HepG2 (cell line): ENCODE results near the gene SAMD14. TPM values are rescaled to one million over a fixed set of nuclear protein-coding genes. Genes with fewer than 3 reads are reported as not detected.

Source experiments
- DMAP1 ChIP-seq: IDR thresholded peaks from 2 replicates; pipeline ENCODE4 v1.6.1; 2016
- FOSL2 ChIP-seq: sonication (generic); formaldehyde crosslinking; IDR thresholded peaks from 2 replicates; pipeline ENCODE4 v1.4.0; 2020; ENCODE audit warnings: missing genetic modification reagents
- MTA3 ChIP-seq: sonication (generic); formaldehyde crosslinking; IDR thresholded peaks from 2 replicates; pipeline ENCODE4 v1.4.0; 2020; ENCODE audit warnings: missing genetic modification reagents
- MTF1 ChIP-seq: sonication (generic); formaldehyde crosslinking; IDR thresholded peaks from 2 replicates; pipeline ENCODE4 v1.5.0; 2020; ENCODE audit warnings: missing genetic modification reagents
- POLR2AphosphoS5 ChIP-seq: IDR thresholded peaks from 2 replicates; pipeline ENCODE4 v1.6.1; 2012; ENCODE audit warnings: low read depth, low read length
- TCF7L2 ChIP-seq: IDR thresholded peaks from 2 replicates; pipeline ENCODE4 v1.6.1; 2011; ENCODE audit warnings: mild to moderate bottlenecking, low read depth, low read length, moderate library complexity
- WIZ ChIP-seq: sonication (generic); formaldehyde crosslinking; IDR thresholded peaks from 2 replicates; pipeline ENCODE4 v1.5.1; 2020; ENCODE audit warnings: mild to moderate bottlenecking, missing genetic modification reagents
- ZFAT ChIP-seq: sonication (generic); formaldehyde crosslinking; conservative IDR thresholded peaks from 2 replicates; pipeline ENCODE4 v1.8.1; 2023; ENCODE audit warnings: missing genetic modification reagents, inconsistent platforms
- ZNF235 ChIP-seq: sonication (generic); formaldehyde crosslinking; IDR thresholded peaks from 2 replicates; pipeline ENCODE4 v1.8.1; 2023; ENCODE audit warnings: mild to moderate bottlenecking, missing genetic modification reagents, borderline replicate concordance
- ZNF335 ChIP-seq: sonication (generic); formaldehyde crosslinking; IDR thresholded peaks from 2 replicates; pipeline ENCODE4 v1.4.0; 2020; ENCODE audit warnings: missing genetic modification reagents
- ZNF33A ChIP-seq: sonication (generic); formaldehyde crosslinking; IDR thresholded peaks from 2 replicates; pipeline ENCODE4 v1.5.1; 2020; ENCODE audit warnings: missing genetic modification reagents, mild to moderate bottlenecking, moderate library complexity, borderline replicate concordance
- ZNF589 ChIP-seq: sonication (generic); formaldehyde crosslinking; conservative IDR thresholded peaks from 2 replicates; pipeline ENCODE4 v1.8.0; 2022; ENCODE audit warnings: mild to moderate bottlenecking, moderate library complexity, missing genetic modification reagents
- ZNF674 ChIP-seq: sonication (generic); formaldehyde crosslinking; IDR thresholded peaks from 2 replicates; pipeline ENCODE4 v1.5.0; 2020; ENCODE audit warnings: low read depth, mild to moderate bottlenecking, missing genetic modification reagents
- ZNF709 ChIP-seq: sonication (generic); formaldehyde crosslinking; IDR thresholded peaks from 2 replicates; pipeline ENCODE4 v1.5.0; 2020; ENCODE audit warnings: mild to moderate bottlenecking, missing genetic modification reagents
- ZNF766 ChIP-seq: sonication (generic); formaldehyde crosslinking; IDR thresholded peaks from 2 replicates; pipeline ENCODE4 v1.5.0; 2020; ENCODE audit warnings: missing genetic modification reagents, borderline replicate concordance
- ZNF768 ChIP-seq: sonication (generic); formaldehyde crosslinking; IDR thresholded peaks from 2 replicates; pipeline ENCODE4 v1.4.0; 2020; ENCODE audit warnings: missing genetic modification reagents
- ZNF800 ChIP-seq: sonication (generic); formaldehyde crosslinking; IDR thresholded peaks from 2 replicates; pipeline ENCODE4 v1.4.0; 2020; ENCODE audit warnings: missing genetic modification reagents
- ZNF878 ChIP-seq: sonication (generic); formaldehyde crosslinking; IDR thresholded peaks from 2 replicates; pipeline ENCODE4 v1.8.1; 2023; ENCODE audit warnings: mild to moderate bottlenecking, missing genetic modification reagents, moderate library complexity
- polyA plus RNA-seq, 8 experiments: library from polyadenylated mRNA; depleted of rRNA in 3 of 8; stranded (reverse) in 7 of 8; unstranded in 1 of 8; fragments of >200 nt; fragmentation: Illumina TruSeq in 4 of 8; extraction: Trizol in 4 of 8; gene quantifications; 2 replicates each; pipeline versions ENCODE4 v1.2.1 to v1.2.3, GENCODE V29; 2011 to 2016; ENCODE audit warnings: low read depth in 4 of 8, missing spikeins in 1 of 8, mixed read lengths in 1 of 8; ENCODE audit not compliant: insufficient read depth in 1 of 8
- total RNA-seq, 5 experiments: library from RNA; depleted of rRNA; stranded (reverse); fragments of >200 nt; fragmentation: Illumina TruSeq; extraction: Trizol; gene quantifications; 2 replicates each; pipeline ENCODE4 v1.2.3, GENCODE V29; 2016; ENCODE audit warnings: low read depth in 1 of 5
- TF ChIP-seq, protein P1 (sequence below): sonication (generic); formaldehyde crosslinking; IDR thresholded peaks from 2 replicates; pipeline ENCODE4 v1.4.0; 2020; ENCODE audit warnings: missing genetic modification reagents, borderline replicate concordance
- TF ChIP-seq, protein P2 (sequence below): sonication (generic); formaldehyde crosslinking; IDR thresholded peaks from 2 replicates; pipeline ENCODE4 v1.4.0; 2020; ENCODE audit warnings: missing genetic modification reagents, mild to moderate bottlenecking, borderline replicate concordance
- TF ChIP-seq, protein P3 (sequence below): sonication (generic); formaldehyde crosslinking; IDR thresholded peaks from 2 replicates; pipeline ENCODE4 v1.4.0; 2020; ENCODE audit warnings: mild to moderate bottlenecking, missing genetic modification reagents
- TF ChIP-seq, protein P4 (sequence below): sonication (generic); formaldehyde crosslinking; IDR thresholded peaks from 2 replicates; pipeline ENCODE4 v1.5.0; 2020; ENCODE audit warnings: missing genetic modification reagents

The SAMD14 gene
- total and polyA plus RNA-seq, 2 of the 13 experiments (the other 11 are each of a cell fraction or from before 2014, with no cell fraction given): 0.07 to 0.22 TPM

DNA sequence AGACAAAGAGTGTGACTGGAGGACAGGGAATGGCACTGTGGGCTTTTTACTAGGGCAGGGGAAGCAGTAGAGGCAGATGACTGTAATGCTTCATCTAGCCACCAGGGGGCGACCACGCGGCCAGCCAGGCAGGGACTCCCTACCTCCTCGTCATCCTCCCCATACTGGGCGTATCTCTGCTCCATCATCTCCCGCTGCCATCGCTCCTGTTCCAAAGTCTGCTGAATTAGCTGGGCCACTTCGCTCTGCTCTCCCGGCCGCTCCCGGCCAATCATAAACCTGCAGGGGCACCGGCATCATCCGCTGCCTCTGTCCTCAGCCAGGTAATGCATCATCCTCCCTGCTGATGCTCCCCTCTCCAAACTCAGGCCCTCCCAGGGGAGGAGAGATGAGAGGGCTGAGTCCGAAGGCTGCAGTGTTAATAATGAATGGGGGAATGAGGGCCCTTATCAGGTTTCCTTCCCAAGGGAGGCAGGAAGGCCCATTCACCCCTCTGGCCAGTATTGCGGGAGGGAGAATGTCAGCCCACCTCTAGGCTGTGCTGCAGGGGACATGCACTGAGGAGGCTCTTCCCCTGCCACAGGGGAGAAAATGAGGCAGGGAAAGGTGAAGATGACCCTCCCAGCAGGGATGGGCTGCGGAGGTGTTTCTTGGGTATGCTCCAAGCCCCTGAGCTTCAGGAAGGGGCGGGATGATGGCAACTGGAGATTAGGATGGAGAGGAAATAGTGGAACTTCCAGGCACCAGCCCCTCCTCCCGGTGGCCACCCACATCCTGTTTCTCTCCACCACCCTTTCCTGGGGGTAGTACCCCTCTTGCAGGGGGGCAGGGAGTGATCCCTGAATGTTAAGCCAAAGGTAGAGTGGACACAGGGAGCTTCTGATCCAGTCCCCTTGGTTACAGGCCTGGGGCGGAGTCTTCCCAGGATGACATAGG, 10.3 kb upstream of the SAMD14 start (continued):
- TF ChIP-seq TCF7L2 (no peak), ZNF766 (no peak), ZNF709 (CRISPR knock-in tag) (no peak), ZNF878 (CRISPR knock-in tag) (no peak), ZNF33A (CRISPR knock-in tag) (no peak), FOSL2 (CRISPR knock-in tag) (peak; percentile 49), ZNF674 (CRISPR knock-in tag) (no peak), ZNF235 (CRISPR knock-in tag) (no peak), POLR2AphosphoS5 (no peak), ZNF589 (CRISPR knock-in tag) (no peak), ZFAT (CRISPR knock-in tag) (no peak), DMAP1 (CRISPR knock-in tag) (no peak), ZNF800 (CRISPR knock-in tag) (no peak), MTF1 (CRISPR knock-in tag) (no peak), ZNF335 (no peak), ZNF768 (CRISPR knock-in tag) (no peak), MTA3 (CRISPR knock-in tag) (no peak), WIZ (CRISPR knock-in tag) (no peak)
- TF ChIP-seq, protein P1, sequence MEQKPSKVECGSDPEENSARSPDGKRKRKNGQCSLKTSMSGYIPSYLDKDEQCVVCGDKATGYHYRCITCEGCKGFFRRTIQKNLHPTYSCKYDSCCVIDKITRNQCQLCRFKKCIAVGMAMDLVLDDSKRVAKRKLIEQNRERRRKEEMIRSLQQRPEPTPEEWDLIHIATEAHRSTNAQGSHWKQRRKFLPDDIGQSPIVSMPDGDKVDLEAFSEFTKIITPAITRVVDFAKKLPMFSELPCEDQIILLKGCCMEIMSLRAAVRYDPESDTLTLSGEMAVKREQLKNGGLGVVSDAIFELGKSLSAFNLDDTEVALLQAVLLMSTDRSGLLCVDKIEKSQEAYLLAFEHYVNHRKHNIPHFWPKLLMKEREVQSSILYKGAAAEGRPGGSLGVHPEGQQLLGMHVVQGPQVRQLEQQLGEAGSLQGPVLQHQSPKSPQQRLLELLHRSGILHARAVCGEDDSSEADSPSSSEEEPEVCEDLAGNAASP (CRISPR knock-in tag): 0 out of 2 replicates have a peak, but pooled peaks have one; percentile 38
- TF ChIP-seq, protein P2, sequence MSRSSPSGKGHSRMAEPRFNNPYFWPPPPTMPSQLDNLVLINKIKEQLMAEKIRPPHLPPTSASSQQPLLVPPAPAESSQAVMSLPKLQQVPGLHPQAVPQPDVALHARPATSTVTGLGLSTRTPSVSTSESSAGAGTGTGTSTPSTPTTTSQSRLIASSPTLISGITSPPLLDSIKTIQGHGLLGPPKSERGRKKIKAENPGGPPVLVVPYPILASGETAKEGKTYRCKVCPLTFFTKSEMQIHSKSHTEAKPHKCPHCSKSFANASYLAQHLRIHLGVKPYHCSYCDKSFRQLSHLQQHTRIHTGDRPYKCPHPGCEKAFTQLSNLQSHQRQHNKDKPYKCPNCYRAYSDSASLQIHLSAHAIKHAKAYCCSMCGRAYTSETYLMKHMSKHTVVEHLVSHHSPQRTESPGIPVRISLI (CRISPR knock-in tag): no peak
- TF ChIP-seq, protein P3, sequence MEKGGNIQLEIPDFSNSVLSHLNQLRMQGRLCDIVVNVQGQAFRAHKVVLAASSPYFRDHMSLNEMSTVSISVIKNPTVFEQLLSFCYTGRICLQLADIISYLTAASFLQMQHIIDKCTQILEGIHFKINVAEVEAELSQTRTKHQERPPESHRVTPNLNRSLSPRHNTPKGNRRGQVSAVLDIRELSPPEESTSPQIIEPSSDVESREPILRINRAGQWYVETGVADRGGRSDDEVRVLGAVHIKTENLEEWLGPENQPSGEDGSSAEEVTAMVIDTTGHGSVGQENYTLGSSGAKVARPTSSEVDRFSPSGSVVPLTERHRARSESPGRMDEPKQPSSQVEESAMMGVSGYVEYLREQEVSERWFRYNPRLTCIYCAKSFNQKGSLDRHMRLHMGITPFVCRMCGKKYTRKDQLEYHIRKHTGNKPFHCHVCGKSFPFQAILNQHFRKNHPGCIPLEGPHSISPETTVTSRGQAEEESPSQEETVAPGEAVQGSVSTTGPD (CRISPR knock-in tag): no peak
- TF ChIP-seq, protein P4, sequence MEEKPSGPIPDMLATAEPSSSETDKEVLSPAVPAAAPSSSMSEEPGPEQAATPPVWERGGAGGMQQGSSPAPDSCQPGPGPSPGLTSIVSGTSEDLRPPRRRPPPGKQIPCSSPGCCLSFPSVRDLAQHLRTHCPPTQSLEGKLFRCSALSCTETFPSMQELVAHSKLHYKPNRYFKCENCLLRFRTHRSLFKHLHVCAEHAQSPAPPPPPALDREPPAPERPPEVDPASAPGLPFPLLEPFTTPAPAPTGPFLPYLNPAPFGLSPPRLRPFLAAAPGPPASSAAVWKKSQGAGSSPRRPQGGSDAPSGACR: no peak
